Stimulated activated CD8-positive, alpha-beta memory T cell treated with anti-CD3 and anti-CD28 coated beads, Interleukin-7, amount 100 ng/mL, for 4 hours (primary cell): ENCODE measurements around the gene SENP5.
"Not testable (repeated sequence)": the region's sequence is repeated elsewhere in the genome, so short reads cannot be mapped to it uniquely, and the experiment has no call there.

Experiments
- DNase-seq, 2 donors: peaks; one replicate each; pipeline ENCODE4 v3.0.0-alpha.2; 2020; ENCODE audit warnings: low read depth in 2 of 2

SENP5 gene

GRCh38 chr3:196867507-196868296, at the start of gene SENP5:
SENP5 (plus strand) TSS chr3:196867920; CDS start chr3:196885182, 17,262 bp downstream.
- peak; percentile 70 to 88 for DNase-seq

GRCh38 chr3:196821806-196822355, 45.8 kb upstream of the SENP5 start:
- no peak for DNase-seq

- DNase-seq: not testable (repeated sequence)
Observed at GRCh38 chr3:196829651-196830050, 38.1 kb upstream of the SENP5 start.

GRCh38 chr3:196835086-196835485, 32.6 kb upstream of the SENP5 start:
- DNase-seq: no peak

- not testable (repeated sequence) for DNase-seq
Observed at GRCh38 chr3:196836626-196837025, 31.1 kb upstream of the SENP5 start.

- peak; percentile 48 to 58 for DNase-seq
Observed at GRCh38 chr3:196837819-196838420, 29.8 kb upstream of the SENP5 start.

- not testable (repeated sequence) for DNase-seq
Observed at GRCh38 chr3:196839351-196839750, 28.4 kb upstream of the SENP5 start.

GRCh38 chr3:196842567-196843434, 24.9 kb upstream of the SENP5 start:
- DNase-seq: no peak

- DNase-seq: no peak
Observed at GRCh38 chr3:196843435-196844110, 24.1 kb upstream of the SENP5 start.

GRCh38 chr3:196844235-196845219, 23.2 kb upstream of the SENP5 start:
- DNase-seq: not testable (repeated sequence)

GRCh38 chr3:196848375-196848774, 19.3 kb upstream of the SENP5 start:
- DNase-seq: not testable (repeated sequence)

- no peak for DNase-seq
Observed at GRCh38 chr3:196849180-196849741, 18.5 kb upstream of the SENP5 start.

- DNase-seq: not testable (repeated sequence)
Observed at GRCh38 chr3:196863000-196863399, 4.7 kb upstream of the SENP5 start.

- DNase-seq: no peak
Observed at GRCh38 chr3:196867155-196867506, 589 bp upstream of the SENP5 start.

- peak in 1 of 2 donors; percentile 2 for DNase-seq
Observed at GRCh38 chr3:196868297-196868661, 559 bp downstream of the SENP5 start.

- DNase-seq: no peak
Observed at GRCh38 chr3:196872316-196872715, 4.6 kb downstream of the SENP5 start.

- DNase-seq: not testable (repeated sequence)
Observed at GRCh38 chr3:196874511-196875094, 6.9 kb downstream of the SENP5 start.

GRCh38 chr3:196875258-196875657, 7.5 kb downstream of the SENP5 start:
- DNase-seq: no peak

- no peak for DNase-seq
Observed at GRCh38 chr3:196883361-196883760, 15.6 kb downstream of the SENP5 start.

GRCh38 chr3:196886144-196886543, 18.4 kb downstream of the SENP5 start:
- no peak for DNase-seq
